GM19468 (cell line): Measurements from ENCODE around the gene CCNG2.

Source experiments
- ATAC-seq: cut with Tn5 transposase; IDR thresholded peaks from one replicate; pipeline ENCODE4 v1.9.1; 2021; ENCODE audit warnings: mild to moderate bottlenecking, moderate library complexity, moderate number of reproducible peaks; ENCODE audit not compliant: unreplicated experiment; ENCODE audit errors: extremely low read depth

Gene CCNG2

GRCh38 chr4:77174426-77174825 is 17.4 kb downstream of the CCNG2 start:
- no peak for ATAC-seq

- no peak for ATAC-seq
Measured at GRCh38 chr4:77175201-77175611, 18.2 kb downstream of the CCNG2 start.

- ATAC-seq, result no peak
Measured at GRCh38 chr4:77176640-77177039, 19.6 kb downstream of the CCNG2 start.

GRCh38 chr4:77177199-77177598 is 20.2 kb downstream of the CCNG2 start:
- ATAC-seq, result no peak

- no peak for ATAC-seq
Measured at GRCh38 chr4:77178560-77178959, 21.6 kb downstream of the CCNG2 start.

GRCh38 chr4:77179519-77179918 is 22.5 kb downstream of the CCNG2 start:
- ATAC-seq, result no peak

- ATAC-seq, result no peak
Measured at GRCh38 chr4:77181720-77182119, 24.7 kb downstream of the CCNG2 start.

- no peak for ATAC-seq
Measured at GRCh38 chr4:77183777-77184420, 26.9 kb downstream of the CCNG2 start.

GRCh38 chr4:77184974-77185373 is 28.0 kb downstream of the CCNG2 start:
- no peak for ATAC-seq

- ATAC-seq, result no peak
Measured at GRCh38 chr4:77185686-77186085, 28.7 kb downstream of the CCNG2 start.

- ATAC-seq, result no peak
Measured at GRCh38 chr4:77187322-77187721, 30.3 kb downstream of the CCNG2 start.

GRCh38 chr4:77188498-77189220 is 31.7 kb downstream of the CCNG2 start:
- no peak for ATAC-seq

- no peak for ATAC-seq
Measured at GRCh38 chr4:77189412-77189811, 32.4 kb downstream of the CCNG2 start.

GRCh38 chr4:77190053-77190452 is 33.0 kb downstream of the CCNG2 start:
- no peak for ATAC-seq

- no peak for ATAC-seq
Measured at GRCh38 chr4:77193046-77193445, 36.0 kb downstream of the CCNG2 start.

GRCh38 chr4:77193511-77194102 is 36.6 kb downstream of the CCNG2 start:
- ATAC-seq, result peak; percentile 57

- ATAC-seq, result no peak
Measured at GRCh38 chr4:77194366-77194765, 37.4 kb downstream of the CCNG2 start.

GRCh38 chr4:77194989-77195388 is 38.0 kb downstream of the CCNG2 start:
- ATAC-seq, result no peak

- peak; percentile 31 for ATAC-seq
Measured at GRCh38 chr4:77196866-77197265, 39.9 kb downstream of the CCNG2 start.

- ATAC-seq, result no peak
Measured at GRCh38 chr4:77197361-77197760, 40.4 kb downstream of the CCNG2 start.

GRCh38 chr4:77197831-77198230 is 40.8 kb downstream of the CCNG2 start:
- no peak for ATAC-seq

- ATAC-seq, result no peak
Measured at GRCh38 chr4:77199276-77199675, 42.3 kb downstream of the CCNG2 start.
